NT2/D1 (cell line): Measurements from ENCODE around the gene TM6SF1.

Experiments
- SUZ12 ChIP-seq: IDR thresholded peaks from 2 replicates; pipeline ENCODE4 v1.6.1; 2011; ENCODE audit not compliant: insufficient read length, insufficient read depth; ENCODE audit errors: extremely low read depth
- YY1 ChIP-seq: IDR thresholded peaks from 2 replicates; pipeline ENCODE4 v1.6.1; 2011; ENCODE audit not compliant: insufficient read length, insufficient read depth

DNA sequence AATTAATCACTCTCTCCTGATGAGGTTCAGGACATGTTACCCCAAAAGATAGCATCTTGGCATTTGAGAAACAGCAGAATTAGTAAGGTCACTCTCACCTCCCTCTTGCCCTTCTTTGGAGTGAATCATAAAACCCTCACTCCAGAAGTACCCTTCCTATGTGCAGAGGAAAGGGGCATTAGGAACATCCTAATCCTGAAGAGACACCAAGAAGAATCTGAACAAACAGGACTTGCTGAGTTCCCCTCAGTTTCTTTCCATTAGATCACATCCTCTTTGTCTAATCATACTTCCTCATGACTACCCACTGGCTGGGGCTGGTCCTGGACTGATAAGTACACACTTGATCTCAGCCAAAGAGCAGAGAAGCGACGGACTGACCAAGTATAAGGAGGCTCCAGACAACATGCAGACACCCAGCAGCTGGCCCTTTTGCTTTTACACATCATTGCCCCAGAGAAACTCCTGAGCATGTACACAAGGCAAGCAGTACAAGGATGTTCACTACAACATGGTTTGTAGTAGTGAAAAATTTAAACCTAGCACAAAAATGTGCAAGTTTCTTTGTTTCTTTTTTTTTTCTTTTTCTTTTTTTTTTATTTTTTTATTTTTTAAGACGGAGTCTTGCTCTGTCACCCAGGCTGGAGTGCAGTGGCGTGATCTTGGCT, 15.0 kb upstream of the TM6SF1 start:
- TF ChIP-seq SUZ12 (no peak), YY1 (no peak)
